K562 (cell line): ENCODE results near the gene FRAT2. TPM values are rescaled to one million over a fixed set of nuclear protein-coding genes. Genes with fewer than 3 reads are reported as not detected.

Source experiments
- ATAC-seq: fragments of 200-7000 bp; cut with Tn5 transposase; 3 replicates; pipeline ENCODE4 v1.9.1; 2020; ENCODE audit warnings: moderate library complexity
- BruUV-seq: library from RNA; stranded (reverse); fragments of 400-500 nt; replicated peaks from 2 replicates; lab custom pipeline; 2021; lab: Mats Ljungman, UMichigan
- CTCF ChIA-PET: fragments of 300-600 bp; formaldehyde crosslinking; extraction: SDS; loops from one replicate; lab custom pipeline; 2021; ENCODE audit warnings: low intra/inter-chr PET ratio; lab: Yijun Ruan, JAX
- POLR2A ChIA-PET: fragments of 300-600, 350-650 bp; sonication (Branson Sonifier 250); formaldehyde crosslinking; extraction: SDS; loops from one replicate; lab custom pipeline; 2021; ENCODE audit warnings: antibody characterized with exemption, inconsistent platforms; lab: Yijun Ruan, JAX
- DNase-seq, 4 experiments: peaks; one replicate each; pipeline versions ENCODE4 v3.0.0 to v3.0.0-alpha.2; 2011 to 2018; ENCODE audit warnings: low spot score in 3 of 4, mixed read lengths in 3 of 4; ENCODE audit errors: extremely low read depth in 1 of 4
- FAIRE-seq: peaks from 2 replicates; lab custom pipeline; 2011; peaks lifted over from hg19 to GRCh38; lab: Jason Lieb, UNC
- H2AFZ ChIP-seq: 2 replicates; pipeline ENCODE4 v1.6.0; 2011; ENCODE audit warnings: low read depth, low read length, control low read depth, inconsistent platforms
- H3K27ac ChIP-seq: fragments of 200-600 bp; 3 replicates; pipeline ENCODE4 v1.8.0; 2011; ENCODE audit warnings: low read depth, mild to moderate bottlenecking, control low read depth, inconsistent platforms, low read length, moderate library complexity, mixed read lengths; ENCODE audit errors: extremely low read depth
- H3K27me3 ChIP-seq, 2 experiments: fragments of 300-600 bp in 1 of 2; 2 replicates in 1 of 2; 3 replicates in 1 of 2; pipeline versions ENCODE4 v1.6.0 to v1.8.0; 2011; ENCODE audit warnings: inconsistent platforms in 2 of 2, low read length in 2 of 2, mild to moderate bottlenecking in 1 of 2, mixed read lengths in 1 of 2, moderate library complexity in 1 of 2; ENCODE audit not compliant: control insufficient read depth in 2 of 2, insufficient read depth in 2 of 2
- H3K36me3 ChIP-seq: fragments of 300-600 bp; 3 replicates; pipeline ENCODE4 v1.8.0; 2011; ENCODE audit warnings: mild to moderate bottlenecking, low read length, inconsistent platforms; ENCODE audit not compliant: control insufficient read depth, insufficient read depth
- H3K4me1 ChIP-seq, 2 experiments: fragments of 200-600 bp in 1 of 2; replicated peaks in 1 of 2; 2 replicates in 1 of 2; 3 replicates in 1 of 2; pipeline versions ENCODE4 v1.5.1 to v1.8.0; 2011; ENCODE audit warnings: inconsistent platforms in 2 of 2, low read length in 2 of 2, mild to moderate bottlenecking in 1 of 2, mixed read lengths in 1 of 2, moderate library complexity in 1 of 2; ENCODE audit not compliant: control insufficient read depth in 2 of 2, insufficient read depth in 2 of 2
- H3K4me2 ChIP-seq: 2 replicates; pipeline ENCODE4 v1.6.1; 2011; ENCODE audit warnings: low read length, control low read depth, inconsistent platforms, mixed read lengths; ENCODE audit not compliant: insufficient read depth
- H3K4me3 ChIP-seq: fragments of 200-600 bp; sonication (generic), shearing (Covaris generic); 2 replicates; pipeline ENCODE4 v1.5.1; 2016; ENCODE audit warnings: control low read depth, inconsistent platforms
- H3K79me2 ChIP-seq: fragments of 200-600 bp; 3 replicates; pipeline ENCODE4 v1.8.0; 2011; ENCODE audit warnings: low read length, inconsistent platforms; ENCODE audit not compliant: control insufficient read depth, insufficient read depth
- H3K9ac ChIP-seq, 2 experiments: 2 replicates each; pipeline versions ENCODE4 v1.6.0 to v1.6.1; 2011; ENCODE audit warnings: low read depth in 2 of 2, low read length in 2 of 2, control low read depth in 1 of 2, inconsistent platforms in 1 of 2, mild to moderate bottlenecking in 1 of 2, mixed read lengths in 1 of 2; ENCODE audit not compliant: insufficient read depth in 1 of 2
- H3K9me1 ChIP-seq: one replicate; pipeline ENCODE4 v1.6.0; 2011; ENCODE audit warnings: inconsistent platforms, mild to moderate bottlenecking, low read length, moderate library complexity; ENCODE audit not compliant: control insufficient read depth, insufficient read depth
- H3K9me3 ChIP-seq: replicated peaks from 2 replicates; pipeline ENCODE4 v1.5.1; 2011; ENCODE audit warnings: low read depth, low read length, inconsistent platforms; ENCODE audit not compliant: control insufficient read depth, insufficient read depth
- H4K20me1 ChIP-seq: replicated peaks from 2 replicates; pipeline ENCODE4 v1.6.1; 2011; ENCODE audit warnings: low read length, inconsistent platforms, mixed read lengths; ENCODE audit not compliant: control insufficient read depth, insufficient read depth
- BRF2 ChIP-seq: IDR thresholded peaks from 3 replicates; pipeline ENCODE4 v1.6.1; 2011; ENCODE audit warnings: borderline replicate concordance, mild to moderate bottlenecking; ENCODE audit not compliant: insufficient read length, insufficient read depth
- E2F1 ChIP-seq: sonication (generic); formaldehyde crosslinking; IDR thresholded peaks from 2 replicates; pipeline ENCODE4 v1.8.1; 2023; ENCODE audit warnings: mild to moderate bottlenecking, missing genetic modification reagents, moderate library complexity
- LARP7 ChIP-seq: fragments of 450-650 bp; IDR thresholded peaks from 2 replicates; pipeline ENCODE4 v1.6.1; 2016
- NCOR1 ChIP-seq: fragments of 450-650 bp; IDR thresholded peaks from 2 replicates; pipeline ENCODE4 v1.6.1; 2016; ENCODE audit warnings: mild to moderate bottlenecking, moderate library complexity
- POLR2A ChIP-seq: fragments of 450-650 bp; conservative IDR thresholded peaks from 2 replicates; pipeline ENCODE4 v1.6.1; 2016
- SNIP1 ChIP-seq: fragments of 450-650 bp; IDR thresholded peaks from 2 replicates; pipeline ENCODE4 v1.7.1; 2017; ENCODE audit warnings: low read depth, mild to moderate bottlenecking
- SRF ChIP-seq, 2 experiments: fragments of 250-450, 450-650 bp in 1 of 2; sonication (Bioruptor Pico) in 1 of 2; sonication (generic) in 1 of 2; formaldehyde crosslinking; IDR thresholded peaks; 2 replicates each; pipeline versions ENCODE4 v1.5.0 to v1.5.1; 2020 to 2022; ENCODE audit warnings: mild to moderate bottlenecking in 1 of 2, missing genetic modification reagents in 1 of 2
- ZNF133 ChIP-seq: fragments of 250-450 bp; sonication (Bioruptor Pico); IDR thresholded peaks from 2 replicates; pipeline ENCODE4 v1.4.0; 2020; ENCODE audit warnings: mild to moderate bottlenecking
- ZNF740 ChIP-seq, 3 experiments: fragments of 200-800 bp in 1 of 3; sonication (Bioruptor generic) in 1 of 3; sonication (generic) in 1 of 3; formaldehyde crosslinking in 1 of 3; IDR thresholded peaks; 2 replicates each; pipeline versions ENCODE4 v1.6.1 to v1.8.0; 2016 to 2022; ENCODE audit warnings: mild to moderate bottlenecking in 2 of 3, missing compliant biosample characterization in 2 of 3, missing genetic modification characterization in 2 of 3, missing genetic modification reagents in 1 of 3
- ZNF77 ChIP-seq: fragments of 250-450 bp; sonication (Bioruptor Pico); IDR thresholded peaks from 2 replicates; pipeline ENCODE4 v1.5.0; 2020
- ZNF785 ChIP-seq: fragments of 250-450 bp; sonication (Bioruptor Pico); IDR thresholded peaks from 2 replicates; pipeline ENCODE4 v1.4.0; 2020; ENCODE audit warnings: mild to moderate bottlenecking
- ZSCAN29 ChIP-seq: fragments of 450-650 bp; IDR thresholded peaks from 2 replicates; pipeline ENCODE4 v1.6.1; 2017
- WGBS: fragments of 100-300 bp; shearing (Covaris generic); methylation state at CpG from one replicate; pipeline ENCODE4 v1.1.6; 2016; ENCODE audit warnings: low coverage, mixed read lengths; ENCODE audit not compliant: insufficient coverage; ENCODE audit errors: missing lambda C conversion rate; 5-methylcytosine and 5-hydroxymethylcytosine counted together
- in situ Hi-C: fragments of 300-500 bp; cut with MboI; formaldehyde crosslinking; loops from 4 replicates; pipeline ENCODE4 v1.15.0; 2018; ENCODE audit warnings: inconsistent platforms, mixed read lengths
- intact Hi-C: fragments of 100-400 bp; cut with micrococcal nuclease; formaldehyde crosslinking; loops from 2 replicates; pipeline ENCODE4 v1.14.2; 2022
- polyA plus RNA-seq, 8 experiments: library from polyadenylated mRNA; depleted of rRNA in 4 of 8; stranded (reverse) in 5 of 8; unstranded in 3 of 8; fragments of >200 nt; fragmentation: Nextera tagmentation in 2 of 8; fragmentation: Illumina TruSeq in 1 of 8; extraction: Ambion mirVana in 2 of 8; extraction: Trizol in 1 of 8; gene quantifications; 2 replicates each; pipeline versions ENCODE4 v1.2.1 to v1.2.3, GENCODE V29; 2011 to 2014; ENCODE audit warnings: inconsistent platforms in 1 of 8, missing spikeins in 1 of 8
- total RNA-seq, 7 experiments: library from RNA; depleted of rRNA in 6 of 7; stranded (reverse); fragments of >200 nt in 6 of 7; fragmentation: Illumina TruSeq in 2 of 7; extraction: Trizol in 2 of 7; gene quantifications; 2 replicates each; pipeline versions ENCODE4 v1.2.1 to v1.2.3, GENCODE V29; 2011 to 2021; ENCODE audit warnings: low replicate concordance in 1 of 7

Gene FRAT2
- total and polyA plus RNA-seq, 9 of the 15 experiments (the other 6 are each of a cell fraction or from before 2014, with no cell fraction given): 4.3 to 31.7 (median 19.5) TPM

GRCh38 chr10:97353945-97354344 is 19.4 kb upstream of the FRAT2 start:
- no peak for ATAC-seq
- intact Hi-C loops: loop anchor here (2.0 kb wide), 1 partner anchor 75 kb away; no protein-coding TSS in a partner anchor
- Histone ChIP-seq H3K9me3 (no peaks in the 10 kb centered on the region), H3K4me1 (peaks cover 0 to 3% of the 10 kb centered on the region in 2 experiments; a peak in 2 of 5 replicates), H3K27ac (no peak overlapping the region), H3K27me3 (no peaks in the 10 kb centered on the region), H2AFZ (no peak overlapping the region), H3K9ac (no peak overlapping the region), H3K36me3 (peaks cover 43% of the 10 kb centered on the region), H3K4me2 (no peak overlapping the region), H4K20me1 (no peaks in the 10 kb centered on the region), H3K79me2 (no peaks in the 10 kb centered on the region), H3K9me1 (no peaks in the 10 kb centered on the region), H3K4me3 (no peak overlapping the region)
- DNase-seq: no peak
- in situ Hi-C loops: loop anchor here (10.0 kb wide), 1 partner anchor 279 kb away; no protein-coding TSS in a partner anchor
- no TSS peak for BruUV-seq
- no peak for FAIRE-seq
- CTCF ChIA-PET: no interaction called here
- 63% methylated on average over 4 of the region's 4 CpGs for WGBS
- no peak for TF ChIP-seq POLR2A
- POLR2A ChIA-PET: no interaction called here

GRCh38 chr10:97349752-97350513 is 15.4 kb upstream of the FRAT2 start:
- in situ Hi-C loops: loop anchor here (10.0 kb wide), 1 partner anchor 275 kb away; no protein-coding TSS in a partner anchor
- no peak for TF ChIP-seq ZNF785 (CRISPR knock-in tag)
- no peak for TF ChIP-seq LARP7
- TF ChIP-seq NCOR1: no peak
- TF ChIP-seq ZSCAN29: no peak
- TF ChIP-seq ZNF77: no peak
- TF ChIP-seq BRF2: no peak
- TF ChIP-seq ZNF133 (CRISPR knock-in tag): no peak
- no peak for TF ChIP-seq SRF (CRISPR knock-in tag; IDR thresholded peaks at IDR 0.05)
- TF ChIP-seq E2F1 (CRISPR knock-in tag): no peak
- TF ChIP-seq ZNF740 (CRISPR knock-in tag; IDR thresholded peaks at IDR 0.05): no peak
- TF ChIP-seq ZNF740 (tag; IDR thresholded peaks at IDR 0.05): no peak
- TF ChIP-seq SNIP1: no peak

More at GRCh38 chr10:97349752-97350513, 15.4 kb upstream of the FRAT2 start:
- Histone ChIP-seq H3K79me2 (no peaks in the 10 kb centered on the region), H3K4me2 (no peak overlapping the region), H3K27me3 (no peaks in the 10 kb centered on the region), H3K4me1 (peaks cover 10 to 18% of the 10 kb centered on the region in 2 experiments; a peak in 4 of 5 replicates), H4K20me1 (no peaks in the 10 kb centered on the region), H3K27ac (no peak overlapping the region), H3K9ac (no peak overlapping the region; a peak in 1 of 4 replicates), H2AFZ (no peak overlapping the region), H3K9me1 (no peaks in the 10 kb centered on the region), H3K36me3 (peaks cover 15% of the 10 kb centered on the region; the same call in 2 of the 3 replicates), H3K9me3 (no peaks in the 10 kb centered on the region), H3K4me3 (no peak overlapping the region)
- POLR2A ChIA-PET: interaction anchor here (0.8 to 1.3 kb wide), 3 partner anchors 10 to 16 kb away, joined by 3 to 4 read pairs (median 3); no protein-coding TSS in a partner anchor
- CTCF ChIA-PET: no interaction called here
- FAIRE-seq: no peak
- intact Hi-C loops: no loop called here
- BruUV-seq: no TSS peak
- no peak for DNase-seq
- 68% methylated on average over 11 of the region's 12 CpGs for WGBS
- no peak for ATAC-seq
